H1 (cell line): ENCODE results near the gene FRY. TPM values are rescaled to one million over a fixed set of nuclear protein-coding genes. Genes with fewer than 3 reads are reported as not detected.

Experiments used
- CTCF ChIA-PET: fragments of 300-600 bp; sonication (Branson Sonifier 250); formaldehyde crosslinking; loops from one replicate; lab custom pipeline; 2021; ENCODE audit not compliant: partially characterized antibody; lab: Charles Lee
- POLR2A ChIA-PET: fragments of 300-600 bp; sonication (Branson Sonifier 250); formaldehyde crosslinking; loops from one replicate; lab custom pipeline; 2021; ENCODE audit warnings: inconsistent platforms; ENCODE audit not compliant: partially characterized antibody; lab: Charles Lee
- DNase-seq, 2 experiments: peaks; one replicate each; pipeline versions ENCODE4 v3.0.0 to v3.0.0-alpha.2; 2010 to 2022; ENCODE audit warnings: low spot score in 2 of 2, low read depth in 1 of 2, mixed read lengths in 1 of 2
- FAIRE-seq: peaks from 2 replicates; lab custom pipeline; 2011; peaks lifted over from hg19 to GRCh38; lab: Jason Lieb, UNC
- H2AFZ ChIP-seq: 2 replicates; pipeline ENCODE4 v1.8.1; 2012; ENCODE audit warnings: low read length, inconsistent platforms
- H2AK5ac ChIP-seq: 2 replicates; pipeline ENCODE4 v1.6.1; 2013; ENCODE audit warnings: low read depth, low read length
- H2BK120ac ChIP-seq: replicated peaks from 2 replicates; pipeline ENCODE3; 2013; ENCODE audit warnings: low read depth, low read length, inconsistent platforms
- H2BK12ac ChIP-seq: 2 replicates; pipeline ENCODE4 v1.6.1; 2013; ENCODE audit warnings: low read depth, low read length
- H2BK15ac ChIP-seq: 2 replicates; pipeline ENCODE4 v1.6.1; 2013; ENCODE audit warnings: low read length
- H2BK20ac ChIP-seq: 2 replicates; pipeline ENCODE4 v1.6.1; 2013; ENCODE audit warnings: low read length
- H2BK5ac ChIP-seq: 2 replicates; pipeline ENCODE4 v1.6.1; 2013; ENCODE audit warnings: low read depth, low read length
- H3K14ac ChIP-seq: 2 replicates; pipeline ENCODE4 v1.6.1; 2013; ENCODE audit warnings: inconsistent platforms; ENCODE audit not compliant: insufficient read length
- H3K18ac ChIP-seq: 2 replicates; pipeline ENCODE4 v1.6.1; 2013; ENCODE audit warnings: low read length; ENCODE audit errors: extremely low read depth
- H3K23ac ChIP-seq: 2 replicates; pipeline ENCODE4 v1.6.1; 2013; ENCODE audit warnings: inconsistent platforms; ENCODE audit not compliant: insufficient read length
- H3K23me2 ChIP-seq: 2 replicates; pipeline ENCODE4 v1.6.1; 2013; ENCODE audit warnings: low read depth, low read length
- H3K27ac ChIP-seq: 2 replicates; pipeline ENCODE4 v1.6.1; 2011; ENCODE audit warnings: low read depth, low read length, inconsistent platforms
- H3K27me3 ChIP-seq, 4 experiments: replicated peaks in 1 of 4; 1 replicate in 1 of 4; 2 replicates in 3 of 4; pipeline versions ENCODE4 v1.6.1 to v1.8.1; 2011 to 2013; ENCODE audit warnings: low read length in 3 of 4, mild to moderate bottlenecking in 3 of 4, inconsistent platforms in 2 of 4, mixed read lengths in 2 of 4, moderate library complexity in 1 of 4; ENCODE audit not compliant: control insufficient read depth in 3 of 4, insufficient read depth in 3 of 4; ENCODE audit errors: extremely low read depth in 1 of 4
- H3K36me3 ChIP-seq, 4 experiments: 2 replicates each; pipeline versions ENCODE4 v1.6.1 to v1.8.1; 2011 to 2013; ENCODE audit warnings: mild to moderate bottlenecking in 4 of 4, low read length in 3 of 4, moderate library complexity in 2 of 4, control low read depth in 1 of 4, inconsistent platforms in 1 of 4; ENCODE audit not compliant: insufficient read depth in 4 of 4, control insufficient read depth in 2 of 4
- H3K4ac ChIP-seq: replicated peaks from 2 replicates; pipeline ENCODE3; 2013; ENCODE audit warnings: low read length, low read depth, mixed read lengths, inconsistent platforms; ENCODE audit not compliant: insufficient read length
- H3K4me1 ChIP-seq, 4 experiments: replicated peaks in 1 of 4; 1 replicate in 1 of 4; 2 replicates in 3 of 4; pipeline versions ENCODE4 v1.6.1 to v1.8.1; 2011 to 2013; ENCODE audit warnings: low read length in 3 of 4, inconsistent platforms in 2 of 4, mixed read lengths in 1 of 4; ENCODE audit not compliant: insufficient read depth in 4 of 4, control insufficient read depth in 3 of 4
- H3K4me2 ChIP-seq, 2 experiments: 2 replicates each; pipeline versions ENCODE4 v1.6.1 to v1.8.1; 2011 to 2013; ENCODE audit warnings: low read depth in 2 of 2, low read length in 2 of 2, control low read depth in 1 of 2, inconsistent platforms in 1 of 2, mild to moderate bottlenecking in 1 of 2; ENCODE audit not compliant: insufficient read depth in 1 of 2
- H3K4me3 ChIP-seq, 4 experiments: fragments of 200-600, 300-600 bp in 1 of 4; sonication (generic), shearing (Covaris generic), sonication (Bioruptor Twin) in 1 of 4; 2 replicates each; pipeline versions ENCODE4 v1.5.1 to v1.8.1; 2011 to 2016; ENCODE audit warnings: low read length in 4 of 4, low read depth in 3 of 4, control low read depth in 2 of 4, inconsistent platforms in 2 of 4, mild to moderate bottlenecking in 2 of 4, mixed read lengths in 1 of 4, moderate library complexity in 1 of 4; ENCODE audit not compliant: insufficient read depth in 2 of 4; ENCODE audit errors: extremely low read depth in 1 of 4
- H3K56ac ChIP-seq: replicated peaks from 2 replicates; pipeline ENCODE3; 2013; ENCODE audit warnings: low read depth, mild to moderate bottlenecking, mixed read lengths, low read length, inconsistent platforms; ENCODE audit not compliant: insufficient read length
- H3K79me1 ChIP-seq: 2 replicates; pipeline ENCODE4 v1.6.1; 2013; ENCODE audit warnings: low read depth, low read length, control low read depth
- H3K79me2 ChIP-seq, 2 experiments: 2 replicates each; pipeline versions ENCODE4 v1.6.1 to v1.8.1; 2012 to 2013; ENCODE audit warnings: low read length in 2 of 2, mild to moderate bottlenecking in 2 of 2, inconsistent platforms in 1 of 2; ENCODE audit not compliant: insufficient read depth in 2 of 2, control insufficient read depth in 1 of 2
- H3K9ac ChIP-seq, 4 experiments: replicated peaks in 1 of 4; 1 replicate in 1 of 4; 2 replicates in 3 of 4; pipeline versions ENCODE4 v1.6.1 to v1.8.1; 2011 to 2013; ENCODE audit warnings: low read depth in 3 of 4, low read length in 3 of 4, control low read depth in 2 of 4, mild to moderate bottlenecking in 2 of 4, moderate library complexity in 2 of 4, inconsistent platforms in 1 of 4; ENCODE audit errors: extremely low read depth in 1 of 4
- H3K9me3 ChIP-seq, 2 experiments: 2 replicates each; pipeline versions ENCODE4 v1.6.1 to v1.8.1; 2012 to 2013; ENCODE audit warnings: mild to moderate bottlenecking in 2 of 2, moderate library complexity in 2 of 2, control low read depth in 1 of 2, inconsistent platforms in 1 of 2, low read depth in 1 of 2, low read length in 1 of 2, mixed read lengths in 1 of 2; ENCODE audit not compliant: insufficient read depth in 2 of 2
- H4K20me1 ChIP-seq, 2 experiments: replicated peaks in 1 of 2; 2 replicates each; pipeline versions ENCODE3 to v1.8.1; 2011 to 2013; ENCODE audit warnings: inconsistent platforms in 2 of 2, low read length in 2 of 2, mild to moderate bottlenecking in 1 of 2; ENCODE audit not compliant: insufficient read depth in 2 of 2, control insufficient read depth in 1 of 2
- H4K5ac ChIP-seq: 2 replicates; pipeline ENCODE4 v1.6.1; 2013; ENCODE audit warnings: low read length, low read depth, mixed read lengths, inconsistent platforms; ENCODE audit not compliant: insufficient read length
- H4K8ac ChIP-seq: 2 replicates; pipeline ENCODE4 v1.8.0; 2013; ENCODE audit warnings: mild to moderate bottlenecking, moderate library complexity, low read length, inconsistent platforms; ENCODE audit not compliant: insufficient read depth; ENCODE audit errors: extremely low read depth
- H4K91ac ChIP-seq: replicated peaks from 2 replicates; pipeline ENCODE3; 2013; ENCODE audit warnings: low read length, mixed read lengths, inconsistent platforms; ENCODE audit not compliant: insufficient read length
- BACH1 ChIP-seq: IDR thresholded peaks from 2 replicates; pipeline ENCODE4 v1.6.1; 2012; ENCODE audit warnings: low read length, improper control_type of control experiment
- CHD1 ChIP-seq: IDR thresholded peaks from 2 replicates; pipeline ENCODE4 v1.6.1; 2012; ENCODE audit warnings: low read depth, low read length, improper control_type of control experiment
- CREB1 ChIP-seq: IDR thresholded peaks from 2 replicates; pipeline ENCODE4 v1.6.1; 2012; ENCODE audit warnings: inconsistent platforms
- RAD21 ChIP-seq, 2 experiments: IDR thresholded peaks in 1 of 2; conservative IDR thresholded peaks in 1 of 2; 2 replicates each; pipeline ENCODE4 v1.6.1; 2011; ENCODE audit warnings: low read depth in 2 of 2, low read length in 2 of 2, improper control_type of control experiment in 1 of 2, inconsistent platforms in 1 of 2, mild to moderate bottlenecking in 1 of 2, moderate library complexity in 1 of 2
- RFX5 ChIP-seq: IDR thresholded peaks from 2 replicates; pipeline ENCODE4 v1.6.1; 2011; ENCODE audit warnings: low read depth, low read length, improper control_type of control experiment, borderline replicate concordance
- SIRT6 ChIP-seq: IDR thresholded peaks from one replicate; pipeline ENCODE4 v1.7.1; 2012; ENCODE audit warnings: low read length, inconsistent platforms
- TAF1 ChIP-seq: IDR thresholded peaks from 2 replicates; pipeline ENCODE4 v1.6.1; 2011; ENCODE audit warnings: mild to moderate bottlenecking, low read depth, low read length
- WGBS, 2 experiments: shearing (Covaris generic) in 1 of 2; methylation state at CpG; one replicate each; pipeline versions ENCODE4 v1.1.6 to v1.1.7; 2013 to 2015; ENCODE audit warnings: low lambda C conversion rate in 2 of 2, mixed read lengths in 2 of 2, inconsistent platforms in 1 of 2, low coverage in 1 of 2, missing lambda C conversion rate in 1 of 2; ENCODE audit not compliant: insufficient replicate concordance in 2 of 2, insufficient coverage in 1 of 2, insufficient read length in 1 of 2; ENCODE audit errors: extremely low coverage in 1 of 2, missing lambda C conversion rate in 1 of 2; 5-methylcytosine and 5-hydroxymethylcytosine counted together
- polyA plus RNA-seq, 7 experiments: library from polyadenylated mRNA; depleted of rRNA in 3 of 7; stranded (reverse) in 5 of 7; unstranded in 2 of 7; fragments of >200 nt in 5 of 7; fragments of 200-250 nt in 2 of 7; gene quantifications; 1 replicate in 5 of 7; 2 replicates in 1 of 7; 4 replicates in 1 of 7; pipeline versions ENCODE4 v1.2.1 to v1.2.3, GENCODE V29; 2011 to 2013; ENCODE audit warnings: missing spikeins in 2 of 7, mixed read lengths in 2 of 7
- total RNA-seq: library from RNA; stranded (reverse); fragmentation: NEBNext Ultra II Directional; extraction: Animal tissue kit (Norgen Biotek cat#: 25700); gene quantifications from 2 replicates; pipeline ENCODE4 v1.2.1, GENCODE V29; 2021

Gene FRY
- total and polyA plus RNA-seq, 2 of the 8 experiments (the other 6 are each of a cell fraction or from before 2014, with no cell fraction given) = 4.3 to 9.2 TPM

DNA sequence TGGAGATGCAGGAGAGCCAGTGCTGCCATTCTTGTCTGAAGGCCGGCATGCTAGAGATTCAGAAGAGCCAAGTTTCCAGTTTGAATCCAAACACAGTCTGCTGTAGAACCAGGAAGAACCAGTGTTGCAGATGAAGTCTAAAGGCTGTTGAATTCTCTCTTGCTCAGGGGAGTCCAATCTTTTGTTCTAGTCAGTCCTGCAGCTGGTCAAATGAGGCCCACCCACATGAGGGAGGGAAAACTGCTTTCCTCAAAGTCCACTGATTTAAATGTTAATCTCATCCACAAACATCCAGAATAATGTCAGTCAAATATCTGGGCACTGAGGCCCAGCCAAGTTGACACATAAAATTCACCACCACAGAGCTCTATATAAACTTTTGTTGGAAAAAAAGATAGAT, 136.6 kb downstream of the FRY start:
- ChIA-PET POLR2A (interaction anchor here (1.0 kb wide), 1 partner anchor 9 kb away, joined by 3 read pairs; no protein-coding TSS in a partner anchor), CTCF (interaction anchor here (0.7 to 1.2 kb wide), 3 partner anchors 49 to 259 kb away, joined by 3 to 7 read pairs (median 3); no protein-coding TSS in a partner anchor)
- Histone ChIP-seq H3K4ac (no peak overlapping the region), H3K4me3 (no peak overlapping the region), H2BK120ac (no peak overlapping the region), H2BK15ac (no peak overlapping the region), H4K5ac (no peak overlapping the region), H4K91ac (no peak overlapping the region), H3K9ac (no peak overlapping the region), H2BK5ac (no peak overlapping the region), H3K23me2 (peaks cover 6% of the 10 kb centered on the region; the same call in 1 of the 2 replicates), H4K20me1 (peaks cover 0 to 1% of the 10 kb centered on the region in 2 experiments), H3K4me1 (no peaks in the 10 kb centered on the region), H3K56ac (no peak overlapping the region), H3K18ac (no peak overlapping the region), H4K8ac (no peak overlapping the region), H3K23ac (no peak overlapping the region), H3K27me3 (no peaks in the 10 kb centered on the region), H3K4me2 (no peak overlapping the region), H3K79me2 (no peaks in the 10 kb centered on the region), H3K36me3 (peaks cover 0 to 2% (median 0%) of the 10 kb centered on the region in 4 experiments; a peak in 1 of 8 replicates), H2AK5ac (no peak overlapping the region), H2BK20ac (no peak overlapping the region), H3K79me1 (no peaks in the 10 kb centered on the region), H3K9me3 (no peaks in the 10 kb centered on the region), H2AFZ (no peak overlapping the region), H2BK12ac (no peak overlapping the region), H3K14ac (no peak overlapping the region), H3K27ac (no peak overlapping the region)
- DNase-seq (no peak), FAIRE-seq (no peak)
- 86% methylated on average over 1 of the region's 1 CpG; no CpG with 5 or more reads in 1 of the 2 experiments for WGBS, 2 experiments
- TF ChIP-seq CREB1 (no peak), CHD1 (no peak), RAD21 (IDR thresholded peaks at IDR 0.05 in 1 of 2, conservative IDR thresholded peaks at IDR 0.05 in 1 of 2; ENCODE audit: low read depth in 2 of 2, low read length in 2 of 2) (no peak), TAF1 (no peak), BACH1 (no peak), RFX5 (no peak), SIRT6 (no peak)
